ENCODE data around the gene TRAP1.

Gene TRAP1

GRCh38 chr16:3696425-3697218, 20.7 kb downstream of the TRAP1 start:
- no peak overlapping the region for H3K4me3 ChIP-seq (IDR thresholded peaks at IDR 0.05; ENCODE audit: insufficient read depth, low read depth, low read length)
- no peak overlapping the region for H3K9ac ChIP-seq
- no peak overlapping the region for H3K27ac ChIP-seq
- peaks cover 88% of the 10 kb centered on the region for H3K79me2 ChIP-seq (ENCODE audit: insufficient read depth, low read depth)
- peaks cover 56% of the 10 kb centered on the region for H3K4me1 ChIP-seq (ENCODE audit: low read depth, poor library complexity, severe bottlenecking)
- H3K27me3 ChIP-seq (ENCODE audit: insufficient read depth, low read depth): no peaks in the 10 kb centered on the region
- no peak overlapping the region for H3K4me2 ChIP-seq
- H3K36me3 ChIP-seq (ENCODE audit: insufficient read depth): no peaks in the 10 kb centered on the region; the same call in 1 of the 2 replicates
- TF ChIP-seq CTCF (conservative IDR thresholded peaks at IDR 0.05; ENCODE audit: low read depth, low read length): no peak
- peaks cover 14% of the 10 kb centered on the region for H4K20me1 ChIP-seq (ENCODE audit: insufficient read depth)
- H2AFZ ChIP-seq (ENCODE audit: low read depth): no peak overlapping the region

GRCh38 chr16:3695610-3696369, 21.5 kb downstream of the TRAP1 start:
- peaks cover 64% of the 10 kb centered on the region for H3K4me1 ChIP-seq (ENCODE audit: low read depth, poor library complexity, severe bottlenecking)
- H3K9ac ChIP-seq: no peak overlapping the region
- no peaks in the 10 kb centered on the region for H3K27me3 ChIP-seq (ENCODE audit: insufficient read depth, low read depth)
- H3K4me2 ChIP-seq: no peak overlapping the region
- peaks cover 10% of the 10 kb centered on the region for H4K20me1 ChIP-seq (ENCODE audit: insufficient read depth)
- no peak overlapping the region for H3K27ac ChIP-seq
- H3K79me2 ChIP-seq (ENCODE audit: insufficient read depth, low read depth): peaks cover 83% of the 10 kb centered on the region
- TF ChIP-seq CTCF (conservative IDR thresholded peaks at IDR 0.05; ENCODE audit: low read depth, low read length): no peak
- no peak overlapping the region for H2AFZ ChIP-seq (ENCODE audit: low read depth)
- H3K36me3 ChIP-seq (ENCODE audit: insufficient read depth): no peaks in the 10 kb centered on the region; the same call in 1 of the 2 replicates
- no peak overlapping the region for H3K4me3 ChIP-seq (IDR thresholded peaks at IDR 0.05; ENCODE audit: insufficient read depth, low read depth, low read length)

GRCh38 chr16:3694051-3694450, 23.3 kb downstream of the TRAP1 start:
- Histone ChIP-seq H3K27ac (peak overlapping the region; percentile 46; the same call in 1 of the 2 replicates), H2AFZ (ENCODE audit: low read depth) (no peak overlapping the region), H3K79me2 (ENCODE audit: insufficient read depth, low read depth) (peaks cover 78% of the 10 kb centered on the region)

More at GRCh38 chr16:3694051-3694450, 23.3 kb downstream of the TRAP1 start:
- no peak overlapping the region for H3K9ac ChIP-seq
- H3K4me2 ChIP-seq: peak overlapping the region; percentile 43; the same call in 1 of the 2 replicates
- no peak for TF ChIP-seq CTCF (conservative IDR thresholded peaks at IDR 0.05; ENCODE audit: low read depth, low read length)
- no peaks in the 10 kb centered on the region for H3K27me3 ChIP-seq (ENCODE audit: insufficient read depth, low read depth)
- no peaks in the 10 kb centered on the region; the same call in 1 of the 2 replicates for H3K36me3 ChIP-seq (ENCODE audit: insufficient read depth)
- H3K4me3 ChIP-seq (IDR thresholded peaks at IDR 0.05; ENCODE audit: insufficient read depth, low read depth, low read length): no peak overlapping the region
- H4K20me1 ChIP-seq (ENCODE audit: insufficient read depth): 0 out of 2 replicates have a peak, but pooled peaks cover 5% of the 10 kb centered on the region
- H3K4me1 ChIP-seq (ENCODE audit: low read depth, poor library complexity, severe bottlenecking): peaks cover 77% of the 10 kb centered on the region

All from KMS-11 (cell line).